Measurements from ENCODE around the gene OR4K5. TPM values are rescaled to one million over a fixed set of nuclear protein-coding genes. Genes with fewer than 3 reads are reported as not detected.
"Not testable (repeated sequence)": the region's sequence is repeated elsewhere in the genome, so short reads cannot be mapped to it uniquely, and the experiment has no call there.

Gene OR4K5
- total RNA-seq, 2 experiments from 2014 or later: not detected

GRCh38 chr14:19941668-19942067 lies 21.3 kb downstream of the OR4K5 start:
- H3K4me1 Mint-ChIP-seq: no peaks in the 10 kb centered on the region
- H3K27ac Mint-ChIP-seq: no peak overlapping the region
- H3K36me3 Mint-ChIP-seq (ENCODE audit: low read depth): no peaks in the 10 kb centered on the region
- DNase-seq: no peak
- H3K27me3 Mint-ChIP-seq: no peaks in the 10 kb centered on the region
- no peaks in the 10 kb centered on the region for H3K9me3 Mint-ChIP-seq
- H3K4me3 Mint-ChIP-seq: no peak overlapping the region
- ChIA-PET POLR2A (no interaction called here), CTCF (no interaction called here)

DNA sequence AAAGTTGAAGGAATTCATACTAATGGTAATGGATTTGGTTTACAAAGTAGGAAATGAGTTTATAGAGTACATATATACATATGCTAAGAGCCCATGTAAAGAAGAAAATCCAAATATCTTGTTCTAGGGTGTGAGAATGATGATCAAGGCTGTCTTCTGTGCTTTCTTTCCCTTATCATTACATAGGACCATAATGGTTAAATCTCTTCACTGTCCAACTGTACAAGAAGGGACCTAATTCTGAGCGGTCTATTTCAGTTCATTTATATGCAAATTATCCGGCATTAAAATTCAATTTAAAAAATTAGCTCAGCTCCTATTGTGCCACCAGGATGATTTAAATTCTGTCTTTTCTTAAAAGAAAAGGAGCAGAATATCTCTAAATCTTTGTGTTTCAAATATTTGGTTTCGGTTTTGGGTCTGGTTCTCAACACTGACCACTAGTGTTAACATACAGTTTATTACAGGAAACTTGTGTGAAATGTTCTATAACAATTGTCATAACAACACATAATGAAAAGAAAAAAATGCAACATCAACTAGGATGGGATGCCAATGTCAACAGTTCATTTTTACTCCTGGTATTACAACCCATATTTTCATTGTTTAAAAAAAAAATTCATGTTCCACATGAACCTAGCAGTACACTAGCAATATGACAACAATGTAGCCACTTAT lies 27.1 kb downstream of the OR4K5 start:
- POLR2A ChIA-PET: no interaction called here
- Mint-ChIP-seq H3K27ac (no peak overlapping the region), H3K4me1 (no peaks in the 10 kb centered on the region), H3K27me3 (no peaks in the 10 kb centered on the region), H3K9me3 (peaks cover 2% of the 10 kb centered on the region), H3K36me3 (ENCODE audit: low read depth) (no peaks in the 10 kb centered on the region), H3K4me3 (no peak overlapping the region)
- CTCF ChIA-PET: no interaction called here
- no peak for DNase-seq

DNA sequence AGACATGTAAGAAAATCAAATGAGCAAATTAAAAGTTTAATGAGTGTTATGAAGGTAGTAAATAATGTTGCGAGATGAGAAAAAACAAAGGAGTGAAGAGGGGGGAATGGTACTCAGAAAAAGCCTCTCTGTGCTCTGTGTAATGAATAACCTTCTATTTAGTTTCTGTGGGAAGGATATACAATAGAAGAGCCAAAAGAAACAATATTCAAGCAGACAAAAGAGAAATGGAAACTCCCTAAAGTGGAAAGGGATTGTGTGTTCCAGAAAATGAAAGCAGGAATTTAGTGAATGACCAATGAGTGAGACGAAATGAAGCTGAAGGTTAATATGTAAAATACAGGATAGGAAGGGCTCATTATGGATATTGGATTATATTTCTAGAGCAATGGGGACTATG lies 28.8 kb downstream of the OR4K5 start:
- ChIA-PET CTCF (no interaction called here), POLR2A (no interaction called here)
- no peaks in the 10 kb centered on the region for H3K4me1 Mint-ChIP-seq
- H3K36me3 Mint-ChIP-seq (ENCODE audit: low read depth): no peaks in the 10 kb centered on the region
- DNase-seq: no peak
- H3K9me3 Mint-ChIP-seq: peaks cover 2% of the 10 kb centered on the region
- no peaks in the 10 kb centered on the region for H3K27me3 Mint-ChIP-seq
- H3K4me3 Mint-ChIP-seq: no peak overlapping the region
- no peak overlapping the region for H3K27ac Mint-ChIP-seq

DNA sequence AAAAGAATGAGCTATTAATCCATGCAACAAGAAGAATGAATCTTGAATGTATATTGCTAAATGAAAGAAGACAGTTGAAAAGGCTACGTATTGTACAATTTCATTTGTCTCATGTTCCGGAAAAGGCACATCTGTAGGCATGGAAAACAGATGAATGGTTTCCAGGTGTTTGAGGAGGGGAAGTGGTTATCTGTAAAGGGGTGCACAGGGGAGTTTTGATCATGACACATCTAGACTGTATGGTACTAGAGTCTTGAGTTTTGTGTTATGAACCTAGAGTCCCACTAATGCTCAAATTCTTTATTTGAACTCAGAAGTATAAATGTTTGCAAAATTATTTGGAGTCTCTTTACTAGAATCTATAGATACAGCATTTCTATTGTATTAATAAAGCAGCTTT lies 49.3 kb downstream of the OR4K5 start:
- H3K4me1 Mint-ChIP-seq; CTCF ChIA-PET; H3K36me3 Mint-ChIP-seq (ENCODE audit: low read depth); DNase-seq; POLR2A ChIA-PET; H3K27me3 Mint-ChIP-seq; H3K4me3 Mint-ChIP-seq; H3K27ac Mint-ChIP-seq; H3K9me3 Mint-ChIP-seq: not testable (repeated sequence)

Other genes with a start within 250 kb of the OR4K5 start
- not detected for gene OR11H2, start 206.7 kb upstream of the OR4K5 start, total RNA-seq
- not detected for gene OR4Q3, start 177.0 kb upstream of the OR4K5 start, total RNA-seq
- not detected for gene OR4M1, start 147.1 kb upstream of the OR4K5 start, total RNA-seq
- gene OR4N2, start 116.8 kb upstream of the OR4K5 start, total RNA-seq: not detected
- gene OR4K2, start 45.5 kb upstream of the OR4K5 start, total RNA-seq: not detected
- gene OR4K1, start 10.3 kb downstream of the OR4K5 start, total RNA-seq: not detected
- not detected for gene OR4K15, start 55.0 kb downstream of the OR4K5 start, total RNA-seq
- gene OR4Q2, start 81.6 kb downstream of the OR4K5 start, total RNA-seq: not detected
- gene OR4K14, start 98.7 kb downstream of the OR4K5 start, total RNA-seq: not detected
- gene OR4K13, start 115.4 kb downstream of the OR4K5 start, total RNA-seq: not detected
- not detected for gene OR4L1, start 139.4 kb downstream of the OR4K5 start, total RNA-seq
- not detected for gene OR4K17, start 190.1 kb downstream of the OR4K5 start, total RNA-seq
- not detected for gene OR4N5, start 218.2 kb downstream of the OR4K5 start, total RNA-seq

Measured in activated CD4-positive, alpha-beta memory T cell treated with anti-CD3 and anti-CD28 coated beads, Interleukin-2, amount 10 ng/mL, durations not matched to agents 7 days and 5 days (primary cell).